HepG2 (cell line): ENCODE measurements around the gene SYCE1L. TPM values are rescaled to one million over a fixed set of nuclear protein-coding genes. Genes with fewer than 3 reads are reported as not detected.
A peak's percentile ranks its signal among the peaks of the same experiment; 100 is the strongest.

Experiments
- DMTF1 ChIP-seq: sonication (generic); formaldehyde crosslinking; IDR thresholded peaks from 2 replicates; pipeline ENCODE4 v1.4.0; 2020; ENCODE audit warnings: mild to moderate bottlenecking, missing genetic modification reagents
- FOXK2 ChIP-seq: fragments of 450-650 bp; IDR thresholded peaks from 2 replicates; pipeline ENCODE4 v1.6.1; 2016
- KDM1A ChIP-seq: IDR thresholded peaks from 2 replicates; pipeline ENCODE4 v1.6.1; 2016; ENCODE audit warnings: missing compliant biosample characterization
- KDM2A ChIP-seq: sonication (generic); formaldehyde crosslinking; IDR thresholded peaks from 2 replicates; pipeline ENCODE4 v1.4.0; 2020; ENCODE audit warnings: low read depth, missing genetic modification reagents, borderline replicate concordance
- NFKB2 ChIP-seq: sonication (generic); formaldehyde crosslinking; IDR thresholded peaks from 2 replicates; pipeline ENCODE4 v1.4.0; 2020; ENCODE audit warnings: missing genetic modification reagents, borderline replicate concordance
- USF2 ChIP-seq, 2 experiments: sonication (generic) in 1 of 2; formaldehyde crosslinking in 1 of 2; IDR thresholded peaks; 2 replicates each; pipeline versions ENCODE4 v1.5.1 to v1.6.1; 2011 to 2020; ENCODE audit warnings: borderline replicate concordance in 1 of 2, low read depth in 1 of 2, low read length in 1 of 2, mild to moderate bottlenecking in 1 of 2, missing genetic modification reagents in 1 of 2, moderate library complexity in 1 of 2
- ZBTB42 ChIP-seq: sonication (generic); formaldehyde crosslinking; IDR thresholded peaks from 2 replicates; pipeline ENCODE4 v1.5.0; 2020; ENCODE audit warnings: mild to moderate bottlenecking, missing genetic modification reagents
- ZFP36 ChIP-seq: fragments of 150-350 bp; IDR thresholded peaks from 2 replicates; pipeline ENCODE4 v1.6.1; 2018; ENCODE audit warnings: borderline replicate concordance, low read length, low read depth; ENCODE audit not compliant: partially characterized antibody
- ZMYM3 ChIP-seq: sonication (generic); formaldehyde crosslinking; IDR thresholded peaks from 2 replicates; pipeline ENCODE4 v1.5.1; 2020; ENCODE audit warnings: mild to moderate bottlenecking, missing genetic modification reagents
- ZNF414 ChIP-seq: sonication (generic); formaldehyde crosslinking; IDR thresholded peaks from 2 replicates; pipeline ENCODE4 v1.5.0; 2020; ENCODE audit warnings: missing genetic modification reagents
- polyA plus RNA-seq, 8 experiments: library from polyadenylated mRNA; depleted of rRNA in 3 of 8; stranded (reverse) in 7 of 8; unstranded in 1 of 8; fragments of >200 nt; fragmentation: Illumina TruSeq in 4 of 8; extraction: Trizol in 4 of 8; gene quantifications; 2 replicates each; pipeline versions ENCODE4 v1.2.1 to v1.2.3, GENCODE V29; 2011 to 2016; ENCODE audit warnings: low read depth in 4 of 8, missing spikeins in 1 of 8, mixed read lengths in 1 of 8; ENCODE audit not compliant: insufficient read depth in 1 of 8
- total RNA-seq, 5 experiments: library from RNA; depleted of rRNA; stranded (reverse); fragments of >200 nt; fragmentation: Illumina TruSeq; extraction: Trizol; gene quantifications; 2 replicates each; pipeline ENCODE4 v1.2.3, GENCODE V29; 2016; ENCODE audit warnings: low read depth in 1 of 5
- TF ChIP-seq, protein P1 (sequence below), 2 experiments: IDR thresholded peaks; 2 replicates each; pipeline ENCODE4 v1.6.1; 2011 to 2012; ENCODE audit warnings: low read length in 2 of 2, borderline replicate concordance in 1 of 2, low read depth in 1 of 2, mild to moderate bottlenecking in 1 of 2, moderate library complexity in 1 of 2
- TF ChIP-seq, protein P2 (sequence below): sonication (generic); formaldehyde crosslinking; IDR thresholded peaks from 2 replicates; pipeline ENCODE4 v1.4.0; 2020; ENCODE audit warnings: missing genetic modification reagents, borderline replicate concordance

SYCE1L gene
- total and polyA plus RNA-seq, 2 of the 13 experiments (the other 11 are each of a cell fraction or from before 2014, with no cell fraction given): 0.22 TPM; not detected in 1

DNA sequence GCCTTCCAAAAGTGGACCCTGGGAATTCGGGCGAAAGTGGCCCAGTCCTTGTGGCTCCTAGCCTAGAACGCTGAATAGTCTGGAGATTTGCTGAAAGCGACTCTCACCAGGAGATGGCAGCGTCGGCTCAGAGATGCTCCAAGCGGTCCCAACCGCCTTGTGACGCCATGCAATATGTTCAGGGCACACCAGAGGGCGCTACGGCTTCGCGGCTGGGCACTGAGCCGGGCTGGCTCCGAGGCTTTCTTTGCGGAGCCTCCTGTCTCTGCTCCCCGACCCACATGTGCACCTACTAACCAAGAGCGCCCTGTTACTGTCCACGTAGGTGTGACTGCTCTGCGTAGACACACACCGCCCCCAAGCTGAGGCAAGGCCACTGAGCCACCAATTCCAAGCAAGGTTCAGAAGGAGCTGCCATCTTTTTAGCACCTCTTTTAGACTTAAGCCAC is 36.9 kb downstream of the SYCE1L start (continued):
- TF ChIP-seq, protein P1, sequence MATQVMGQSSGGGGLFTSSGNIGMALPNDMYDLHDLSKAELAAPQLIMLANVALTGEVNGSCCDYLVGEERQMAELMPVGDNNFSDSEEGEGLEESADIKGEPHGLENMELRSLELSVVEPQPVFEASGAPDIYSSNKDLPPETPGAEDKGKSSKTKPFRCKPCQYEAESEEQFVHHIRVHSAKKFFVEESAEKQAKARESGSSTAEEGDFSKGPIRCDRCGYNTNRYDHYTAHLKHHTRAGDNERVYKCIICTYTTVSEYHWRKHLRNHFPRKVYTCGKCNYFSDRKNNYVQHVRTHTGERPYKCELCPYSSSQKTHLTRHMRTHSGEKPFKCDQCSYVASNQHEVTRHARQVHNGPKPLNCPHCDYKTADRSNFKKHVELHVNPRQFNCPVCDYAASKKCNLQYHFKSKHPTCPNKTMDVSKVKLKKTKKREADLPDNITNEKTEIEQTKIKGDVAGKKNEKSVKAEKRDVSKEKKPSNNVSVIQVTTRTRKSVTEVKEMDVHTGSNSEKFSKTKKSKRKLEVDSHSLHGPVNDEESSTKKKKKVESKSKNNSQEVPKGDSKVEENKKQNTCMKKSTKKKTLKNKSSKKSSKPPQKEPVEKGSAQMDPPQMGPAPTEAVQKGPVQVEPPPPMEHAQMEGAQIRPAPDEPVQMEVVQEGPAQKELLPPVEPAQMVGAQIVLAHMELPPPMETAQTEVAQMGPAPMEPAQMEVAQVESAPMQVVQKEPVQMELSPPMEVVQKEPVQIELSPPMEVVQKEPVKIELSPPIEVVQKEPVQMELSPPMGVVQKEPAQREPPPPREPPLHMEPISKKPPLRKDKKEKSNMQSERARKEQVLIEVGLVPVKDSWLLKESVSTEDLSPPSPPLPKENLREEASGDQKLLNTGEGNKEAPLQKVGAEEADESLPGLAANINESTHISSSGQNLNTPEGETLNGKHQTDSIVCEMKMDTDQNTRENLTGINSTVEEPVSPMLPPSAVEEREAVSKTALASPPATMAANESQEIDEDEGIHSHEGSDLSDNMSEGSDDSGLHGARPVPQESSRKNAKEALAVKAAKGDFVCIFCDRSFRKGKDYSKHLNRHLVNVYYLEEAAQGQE (IDR thresholded peaks at IDR 0.05; ENCODE audit: borderline replicate concordance in 1 of 2, low read depth in 1 of 2, low read length in 2 of 2): no peak
- TF ChIP-seq NFKB2 (peak; percentile 84; the same call in 1 of the 2 replicates), ZBTB42 (CRISPR knock-in tag) (no peak), ZNF414 (CRISPR knock-in tag) (0 out of 2 replicates have a peak, but pooled peaks have one; percentile 31), ZMYM3 (CRISPR knock-in tag) (no peak), KDM1A (CRISPR knock-in tag) (no peak), KDM2A (CRISPR knock-in tag) (peak; percentile 98), ZFP36 (peak; percentile 77), DMTF1 (CRISPR knock-in tag) (no peak), USF2 (IDR thresholded peaks at IDR 0.05; ENCODE audit: low read depth, low read length) (0 out of 2 replicates have a peak, but pooled peaks have one; percentile 3), USF2 (CRISPR knock-in tag; IDR thresholded peaks at IDR 0.05; ENCODE audit: borderline replicate concordance) (no peak), FOXK2 (no peak)
- TF ChIP-seq, protein P2, sequence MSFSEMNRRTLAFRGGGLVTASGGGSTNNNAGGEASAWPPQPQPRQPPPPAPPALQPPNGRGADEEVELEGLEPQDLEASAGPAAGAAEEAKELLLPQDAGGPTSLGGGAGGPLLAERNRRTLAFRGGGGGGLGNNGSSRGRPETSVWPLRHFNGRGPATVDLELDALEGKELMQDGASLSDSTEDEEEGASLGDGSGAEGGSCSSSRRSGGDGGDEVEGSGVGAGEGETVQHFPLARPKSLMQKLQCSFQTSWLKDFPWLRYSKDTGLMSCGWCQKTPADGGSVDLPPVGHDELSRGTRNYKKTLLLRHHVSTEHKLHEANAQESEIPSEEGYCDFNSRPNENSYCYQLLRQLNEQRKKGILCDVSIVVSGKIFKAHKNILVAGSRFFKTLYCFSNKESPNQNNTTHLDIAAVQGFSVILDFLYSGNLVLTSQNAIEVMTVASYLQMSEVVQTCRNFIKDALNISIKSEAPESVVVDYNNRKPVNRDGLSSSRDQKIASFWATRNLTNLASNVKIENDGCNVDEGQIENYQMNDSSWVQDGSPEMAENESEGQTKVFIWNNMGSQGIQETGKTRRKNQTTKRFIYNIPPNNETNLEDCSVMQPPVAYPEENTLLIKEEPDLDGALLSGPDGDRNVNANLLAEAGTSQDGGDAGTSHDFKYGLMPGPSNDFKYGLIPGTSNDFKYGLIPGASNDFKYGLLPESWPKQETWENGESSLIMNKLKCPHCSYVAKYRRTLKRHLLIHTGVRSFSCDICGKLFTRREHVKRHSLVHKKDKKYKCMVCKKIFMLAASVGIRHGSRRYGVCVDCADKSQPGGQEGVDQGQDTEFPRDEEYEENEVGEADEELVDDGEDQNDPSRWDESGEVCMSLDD: no peak
